Inferior parietal cortex (tissue), 1 donor: Measurements from ENCODE around the gene MUC5B.

ENCODE experiments used
- DNase-seq: peaks from one replicate; pipeline ENCODE4 v3.0.0-alpha.2; 2016; ENCODE audit errors: extremely low spot score

MUC5B gene

GRCh38 chr11:1221848-1222311 lies 986 bp upstream of the MUC5B start:
- no peak for DNase-seq

- no peak for DNase-seq
These were observed 662 bp downstream of the MUC5B start for GRCh38 chr11:1223346-1224110.

- no peak for DNase-seq
These were observed 1.2 kb downstream of the MUC5B start for GRCh38 chr11:1224111-1224490.

GRCh38 chr11:1224491-1225385 lies 1.9 kb downstream of the MUC5B start:
- DNase-seq: no peak

- no peak for DNase-seq
These were observed 2.7 kb downstream of the MUC5B start for GRCh38 chr11:1225386-1226225.

- no peak for DNase-seq
These were observed 3.5 kb downstream of the MUC5B start for GRCh38 chr11:1226226-1226985.

GRCh38 chr11:1226986-1227550 lies 4.2 kb downstream of the MUC5B start:
- DNase-seq: no peak

- no peak for DNase-seq
These were observed 4.8 kb downstream of the MUC5B start for GRCh38 chr11:1227551-1228100.

- no peak for DNase-seq
These were observed 5.4 kb downstream of the MUC5B start for GRCh38 chr11:1228101-1228821.

- DNase-seq: no peak
These were observed 6.1 kb downstream of the MUC5B start for GRCh38 chr11:1228921-1229451.

- no peak for DNase-seq
These were observed 6.7 kb downstream of the MUC5B start for GRCh38 chr11:1229471-1230120.

- DNase-seq: no peak
These were observed 7.2 kb downstream of the MUC5B start for GRCh38 chr11:1230121-1230455.

GRCh38 chr11:1230456-1231395 lies 7.9 kb downstream of the MUC5B start:
- no peak for DNase-seq

GRCh38 chr11:1231396-1232020 lies 8.6 kb downstream of the MUC5B start:
- no peak for DNase-seq

GRCh38 chr11:1232021-1232882 lies 9.4 kb downstream of the MUC5B start:
- DNase-seq: no peak

- DNase-seq: no peak
These were observed 10.0 kb downstream of the MUC5B start for GRCh38 chr11:1232883-1233321.
